ENCODE results near the gene ADAM8. TPM values are rescaled to one million over a fixed set of nuclear protein-coding genes. Genes with fewer than 3 reads are reported as not detected.

Gene ADAM8
- total RNA-seq, 1 experiment from 2014 or later: 3.7 TPM

DNA sequence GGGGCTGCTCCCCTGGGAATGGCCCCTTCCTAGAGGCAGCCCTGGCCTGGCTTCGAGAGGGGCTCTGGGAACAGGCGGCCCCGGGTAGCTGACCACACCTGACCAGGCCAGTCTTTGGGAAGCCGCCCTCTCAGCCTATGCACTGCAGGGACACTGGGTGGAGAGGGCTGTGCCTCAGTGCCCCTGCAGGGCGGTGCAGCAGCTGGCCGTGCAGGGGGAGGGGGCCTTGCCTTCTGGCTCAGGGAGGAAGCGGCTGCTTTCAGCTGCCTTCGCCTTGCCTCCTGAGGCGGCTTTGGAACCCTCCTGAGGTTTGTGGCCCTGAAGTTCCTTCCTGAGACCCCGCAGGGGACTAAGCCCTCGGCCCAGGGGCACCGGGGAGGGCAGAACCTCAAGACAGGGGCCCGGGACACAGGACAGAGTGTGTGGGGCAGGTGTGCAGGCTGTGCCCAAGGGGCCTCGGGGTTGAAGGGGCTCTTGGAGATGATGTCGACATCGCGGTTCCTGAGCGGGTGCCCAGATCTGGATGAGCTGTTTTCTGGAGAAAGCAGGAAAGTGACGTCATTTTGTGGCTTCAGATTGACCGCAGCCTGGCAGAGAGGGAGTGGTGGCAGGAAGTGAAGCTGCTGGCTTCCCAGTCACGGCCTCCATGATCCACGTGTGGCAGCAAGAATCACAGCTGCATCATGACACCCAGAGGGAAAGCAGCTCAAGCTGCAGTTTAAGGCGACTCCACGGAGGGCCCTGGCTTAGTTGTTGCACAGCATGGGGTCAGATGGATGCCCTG lies 17.7 kb downstream of the ADAM8 start:
- Histone ChIP-seq H3K4me3 (ENCODE audit: low read depth in 2 of 2, low read length in 2 of 2) (no peak overlapping the region), H3K36me3 (ENCODE audit: control insufficient read depth, insufficient read depth, low read length) (no peaks in the 10 kb centered on the region), H3K4me1 (ENCODE audit: control insufficient read depth, insufficient read depth, low read length) (peaks cover 45% of the 10 kb centered on the region), H3K9me3 (ENCODE audit: control insufficient read depth, insufficient read depth, low read depth, low read length) (no peaks in the 10 kb centered on the region), H3K27ac (ENCODE audit: low read length) (peak overlapping the region; percentile 4), H3K27me3 (ENCODE audit: control insufficient read depth, insufficient read depth, low read length) (no peaks in the 10 kb centered on the region)
- no TSS peak for BruUV-seq (replicated peaks)
- CTCF ChIA-PET: interaction anchor here (0.5 to 1.4 kb wide), 2 partner anchors 31 to 116 kb away, joined by 4 read pairs; no protein-coding TSS in a partner anchor
- peak; percentile 56 for ATAC-seq
- intact Hi-C loops (cut with micrococcal nuclease; ENCODE audit: unreplicated experiment) (no loop called here), in situ Hi-C loops (cut with HindIII; ENCODE audit: low pct_unique_long_range_greater_than_20kb, low sequenced_read_pairs) (no loop called here)
- POLR2A ChIA-PET: no interaction called here
- TF ChIP-seq SIN3A (IDR thresholded peaks at IDR 0.05; ENCODE audit: borderline replicate concordance, insufficient read depth, low read depth, low read length) (no peak), POLR2AphosphoS5 (IDR thresholded peaks at IDR 0.05; ENCODE audit: low read depth, low read length) (peak; percentile 62; the same call in 1 of the 2 replicates)
- peak; percentile 97 for DNase-seq (ENCODE audit: low read depth, low spot score)

DNA sequence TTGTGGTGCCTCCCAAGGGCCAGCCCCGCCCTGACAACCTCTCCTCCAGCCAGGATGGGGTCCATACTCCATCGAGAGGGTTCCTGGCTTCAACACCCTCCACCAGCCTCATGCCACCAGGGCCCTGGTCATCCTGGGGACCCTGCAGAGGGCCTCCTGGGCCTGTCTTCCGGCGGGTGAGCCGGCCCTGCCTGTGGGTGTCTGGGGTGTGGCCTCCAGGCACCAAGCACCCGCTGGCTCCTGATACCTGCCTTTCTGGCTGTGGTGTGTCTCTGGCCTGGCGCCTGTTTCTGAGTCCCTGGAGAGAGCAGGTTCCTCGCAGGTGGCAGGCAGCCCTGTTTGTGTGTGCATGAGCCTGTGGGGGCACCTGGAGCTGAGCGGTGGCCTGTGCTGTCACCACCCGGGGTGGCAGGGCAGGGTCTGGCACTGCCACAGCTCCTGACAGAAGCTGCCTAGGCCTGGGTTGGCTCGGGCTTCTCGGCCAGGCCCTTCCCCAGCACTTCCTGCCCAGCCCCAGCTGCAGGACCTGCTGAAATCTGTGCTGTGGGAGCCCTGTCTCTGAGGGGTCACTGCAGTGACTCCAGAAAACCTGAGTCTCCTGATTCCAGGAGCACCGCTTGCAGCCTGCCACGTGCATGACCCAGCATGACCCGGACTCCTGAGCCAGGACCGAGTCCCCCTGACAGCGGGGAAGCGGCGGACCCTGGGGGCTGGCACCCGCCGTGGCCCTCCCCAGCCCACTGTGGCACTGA lies 18.4 kb downstream of the ADAM8 start:
- Histone ChIP-seq H3K27me3 (ENCODE audit: control insufficient read depth, insufficient read depth, low read length) (no peaks in the 10 kb centered on the region), H3K36me3 (ENCODE audit: control insufficient read depth, insufficient read depth, low read length) (no peaks in the 10 kb centered on the region), H3K9me3 (ENCODE audit: control insufficient read depth, insufficient read depth, low read depth, low read length) (no peaks in the 10 kb centered on the region), H3K27ac (ENCODE audit: low read length) (peak overlapping the region; percentile 4), H3K4me3 (ENCODE audit: low read depth in 2 of 2, low read length in 2 of 2) (peak overlapping the region; percentile 38 to 45; a peak in 3 of 4 replicates), H3K4me1 (ENCODE audit: control insufficient read depth, insufficient read depth, low read length) (peaks cover 45% of the 10 kb centered on the region)
- ATAC-seq (peak; percentile 22), DNase-seq (ENCODE audit: low read depth, low spot score) (no peak)
- BruUV-seq (replicated peaks): no TSS peak
- TF ChIP-seq SIN3A (IDR thresholded peaks at IDR 0.05; ENCODE audit: borderline replicate concordance, insufficient read depth, low read depth, low read length): no peak
- no peak for TF ChIP-seq REST (IDR thresholded peaks at IDR 0.05; ENCODE audit: insufficient read depth in 1 of 2, low read depth in 2 of 2, low read length in 1 of 2)
- no peak for TF ChIP-seq TCF7L2 (IDR thresholded peaks at IDR 0.05; ENCODE audit: low read depth, low read length)
- no peak for TF ChIP-seq CTCF (IDR thresholded peaks at IDR 0.05)
- no peak for TF ChIP-seq POLR2AphosphoS5 (IDR thresholded peaks at IDR 0.05; ENCODE audit: low read depth, low read length)
- ChIA-PET CTCF (interaction anchor here (1.4 to 1.8 kb wide), 3 partner anchors 17 to 115 kb away, joined by 4 to 6 read pairs (median 5); no protein-coding TSS in a partner anchor), POLR2A (no interaction called here)
- intact Hi-C loops (cut with micrococcal nuclease; ENCODE audit: unreplicated experiment): no loop called here
- in situ Hi-C loops (cut with HindIII; ENCODE audit: low pct_unique_long_range_greater_than_20kb, low sequenced_read_pairs): no loop called here
